DOHH2 (cell line): ENCODE data around the gene TMEM44.

Source experiments
- EZH2phosphoT487 ChIP-seq: fragments of 200-600 bp; sonication (generic); IDR thresholded peaks from 2 replicates; pipeline ENCODE4 v1.6.1; 2017; ENCODE audit warnings: borderline replicate concordance, mild to moderate bottlenecking, antibody characterized with exemption, low read length, moderate library complexity, mixed read lengths
- TF ChIP-seq, protein P1 (sequence below): fragments of 200-600 bp; sonication (generic); IDR thresholded peaks from one replicate; pipeline ENCODE4 v1.5.1; 2014; ENCODE audit warnings: antibody characterized with exemption, mild to moderate bottlenecking, low read depth, low read length; ENCODE audit not compliant: poor library complexity, severe bottlenecking

DNA sequence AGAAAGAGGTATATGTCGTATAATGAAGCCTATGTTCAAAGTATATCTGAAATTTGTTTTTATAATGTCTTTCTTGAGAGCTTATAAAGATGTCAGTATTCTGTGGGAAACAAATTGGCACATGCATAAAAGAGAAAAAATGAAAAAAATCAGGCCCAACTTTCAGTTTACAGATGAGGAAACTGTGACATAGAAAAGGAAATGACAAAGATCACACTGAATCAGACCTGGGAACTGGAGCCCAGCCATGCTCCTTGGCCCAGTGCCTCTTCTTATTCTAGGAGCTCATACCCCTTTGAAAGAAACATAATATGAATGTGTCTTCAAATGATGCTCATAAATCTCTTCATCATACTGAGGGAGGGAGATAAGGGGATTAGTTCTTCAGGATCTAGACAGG is 48.4 kb downstream of the TMEM44 start:
- TF ChIP-seq, protein P1, sequence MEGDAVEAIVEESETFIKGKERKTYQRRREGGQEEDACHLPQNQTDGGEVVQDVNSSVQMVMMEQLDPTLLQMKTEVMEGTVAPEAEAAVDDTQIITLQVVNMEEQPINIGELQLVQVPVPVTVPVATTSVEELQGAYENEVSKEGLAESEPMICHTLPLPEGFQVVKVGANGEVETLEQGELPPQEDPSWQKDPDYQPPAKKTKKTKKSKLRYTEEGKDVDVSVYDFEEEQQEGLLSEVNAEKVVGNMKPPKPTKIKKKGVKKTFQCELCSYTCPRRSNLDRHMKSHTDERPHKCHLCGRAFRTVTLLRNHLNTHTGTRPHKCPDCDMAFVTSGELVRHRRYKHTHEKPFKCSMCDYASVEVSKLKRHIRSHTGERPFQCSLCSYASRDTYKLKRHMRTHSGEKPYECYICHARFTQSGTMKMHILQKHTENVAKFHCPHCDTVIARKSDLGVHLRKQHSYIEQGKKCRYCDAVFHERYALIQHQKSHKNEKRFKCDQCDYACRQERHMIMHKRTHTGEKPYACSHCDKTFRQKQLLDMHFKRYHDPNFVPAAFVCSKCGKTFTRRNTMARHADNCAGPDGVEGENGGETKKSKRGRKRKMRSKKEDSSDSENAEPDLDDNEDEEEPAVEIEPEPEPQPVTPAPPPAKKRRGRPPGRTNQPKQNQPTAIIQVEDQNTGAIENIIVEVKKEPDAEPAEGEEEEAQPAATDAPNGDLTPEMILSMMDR, result no peak
- no peak for TF ChIP-seq EZH2phosphoT487
